Measurements from ENCODE around the gene EPM2A.

DNA sequence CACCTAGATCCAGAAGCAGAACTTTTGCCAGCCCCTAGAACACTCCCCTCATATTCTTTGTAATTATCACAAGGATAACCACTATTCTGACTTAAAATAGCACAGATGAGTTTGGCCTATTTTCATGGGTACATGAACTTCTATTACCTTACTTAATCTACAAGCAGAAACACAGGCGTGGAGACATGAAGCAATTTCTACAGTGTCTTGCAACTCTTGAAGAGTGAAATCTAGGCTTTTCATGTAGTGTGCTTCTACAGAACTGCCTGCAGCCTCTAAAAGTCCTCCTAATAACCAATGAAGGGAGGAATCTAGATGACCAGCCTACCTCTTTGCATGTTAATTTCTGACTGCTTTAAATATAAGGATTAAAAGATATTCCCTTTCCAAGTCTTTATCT is 82.7 kb downstream of the EPM2A start:
- TF ChIP-seq, protein P1, sequence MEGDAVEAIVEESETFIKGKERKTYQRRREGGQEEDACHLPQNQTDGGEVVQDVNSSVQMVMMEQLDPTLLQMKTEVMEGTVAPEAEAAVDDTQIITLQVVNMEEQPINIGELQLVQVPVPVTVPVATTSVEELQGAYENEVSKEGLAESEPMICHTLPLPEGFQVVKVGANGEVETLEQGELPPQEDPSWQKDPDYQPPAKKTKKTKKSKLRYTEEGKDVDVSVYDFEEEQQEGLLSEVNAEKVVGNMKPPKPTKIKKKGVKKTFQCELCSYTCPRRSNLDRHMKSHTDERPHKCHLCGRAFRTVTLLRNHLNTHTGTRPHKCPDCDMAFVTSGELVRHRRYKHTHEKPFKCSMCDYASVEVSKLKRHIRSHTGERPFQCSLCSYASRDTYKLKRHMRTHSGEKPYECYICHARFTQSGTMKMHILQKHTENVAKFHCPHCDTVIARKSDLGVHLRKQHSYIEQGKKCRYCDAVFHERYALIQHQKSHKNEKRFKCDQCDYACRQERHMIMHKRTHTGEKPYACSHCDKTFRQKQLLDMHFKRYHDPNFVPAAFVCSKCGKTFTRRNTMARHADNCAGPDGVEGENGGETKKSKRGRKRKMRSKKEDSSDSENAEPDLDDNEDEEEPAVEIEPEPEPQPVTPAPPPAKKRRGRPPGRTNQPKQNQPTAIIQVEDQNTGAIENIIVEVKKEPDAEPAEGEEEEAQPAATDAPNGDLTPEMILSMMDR (IDR thresholded peaks at IDR 0.05) = no peak
- TF ChIP-seq POLR2A (IDR thresholded peaks at IDR 0.05) = no peak
